NB4 (cell line): ENCODE measurements around the gene BRSK1.
A peak's percentile ranks its signal among the peaks of the same experiment; 100 is the strongest.

Experiments used
- DNase-seq: peaks from one replicate; pipeline ENCODE4 v3.0.0; 2010; ENCODE audit warnings: low read depth
- H3K4me3 ChIP-seq: one replicate; pipeline ENCODE4 v1.5.1; 2011; ENCODE audit warnings: mild to moderate bottlenecking, low read depth, low read length, moderate library complexity
- MAX ChIP-seq: IDR thresholded peaks from 2 replicates; pipeline ENCODE4 v1.6.1; 2011; ENCODE audit warnings: low read depth, low read length
- MYC ChIP-seq: IDR thresholded peaks from 2 replicates; pipeline ENCODE4 v1.6.1; 2011; ENCODE audit warnings: low read depth, low read length
- POLR2A ChIP-seq: IDR thresholded peaks from 2 replicates; pipeline ENCODE4 v1.6.1; 2011; ENCODE audit warnings: mild to moderate bottlenecking; ENCODE audit not compliant: insufficient read length; ENCODE audit errors: extremely low read depth
- TF ChIP-seq, protein P1 (sequence below): IDR thresholded peaks from one replicate; pipeline ENCODE4 v1.5.1; 2012; ENCODE audit warnings: low read depth, low read length

The BRSK1 gene

GRCh38 chr19:55289117-55289796 is 5.5 kb downstream of the BRSK1 start:
- no peak overlapping the region for H3K4me3 ChIP-seq
- TF ChIP-seq, protein P1, sequence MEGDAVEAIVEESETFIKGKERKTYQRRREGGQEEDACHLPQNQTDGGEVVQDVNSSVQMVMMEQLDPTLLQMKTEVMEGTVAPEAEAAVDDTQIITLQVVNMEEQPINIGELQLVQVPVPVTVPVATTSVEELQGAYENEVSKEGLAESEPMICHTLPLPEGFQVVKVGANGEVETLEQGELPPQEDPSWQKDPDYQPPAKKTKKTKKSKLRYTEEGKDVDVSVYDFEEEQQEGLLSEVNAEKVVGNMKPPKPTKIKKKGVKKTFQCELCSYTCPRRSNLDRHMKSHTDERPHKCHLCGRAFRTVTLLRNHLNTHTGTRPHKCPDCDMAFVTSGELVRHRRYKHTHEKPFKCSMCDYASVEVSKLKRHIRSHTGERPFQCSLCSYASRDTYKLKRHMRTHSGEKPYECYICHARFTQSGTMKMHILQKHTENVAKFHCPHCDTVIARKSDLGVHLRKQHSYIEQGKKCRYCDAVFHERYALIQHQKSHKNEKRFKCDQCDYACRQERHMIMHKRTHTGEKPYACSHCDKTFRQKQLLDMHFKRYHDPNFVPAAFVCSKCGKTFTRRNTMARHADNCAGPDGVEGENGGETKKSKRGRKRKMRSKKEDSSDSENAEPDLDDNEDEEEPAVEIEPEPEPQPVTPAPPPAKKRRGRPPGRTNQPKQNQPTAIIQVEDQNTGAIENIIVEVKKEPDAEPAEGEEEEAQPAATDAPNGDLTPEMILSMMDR: no peak
- no peak for TF ChIP-seq MYC
- no peak for TF ChIP-seq MAX
- no peak for TF ChIP-seq POLR2A
- no peak for DNase-seq

GRCh38 chr19:55297267-55297666 is 13.5 kb downstream of the BRSK1 start:
- H3K4me3 ChIP-seq: no peak overlapping the region
- TF ChIP-seq, protein P1: no peak
- TF ChIP-seq MAX (no peak), MYC (no peak), POLR2A (no peak)
- no peak for DNase-seq

- H3K4me3 ChIP-seq: no peak overlapping the region
- DNase-seq: no peak
- no peak for TF ChIP-seq POLR2A
- no peak for TF ChIP-seq MYC
- TF ChIP-seq MAX: no peak
Measured at GRCh38 chr19:55299991-55300390, 16.2 kb downstream of the BRSK1 start.

- TF ChIP-seq MAX (no peak), MYC (no peak), POLR2A (no peak)
- TF ChIP-seq, protein P1: no peak
- no peak for DNase-seq
- H3K4me3 ChIP-seq: no peak overlapping the region
Measured at GRCh38 chr19:55300886-55301458, 17.2 kb downstream of the BRSK1 start.

DNA sequence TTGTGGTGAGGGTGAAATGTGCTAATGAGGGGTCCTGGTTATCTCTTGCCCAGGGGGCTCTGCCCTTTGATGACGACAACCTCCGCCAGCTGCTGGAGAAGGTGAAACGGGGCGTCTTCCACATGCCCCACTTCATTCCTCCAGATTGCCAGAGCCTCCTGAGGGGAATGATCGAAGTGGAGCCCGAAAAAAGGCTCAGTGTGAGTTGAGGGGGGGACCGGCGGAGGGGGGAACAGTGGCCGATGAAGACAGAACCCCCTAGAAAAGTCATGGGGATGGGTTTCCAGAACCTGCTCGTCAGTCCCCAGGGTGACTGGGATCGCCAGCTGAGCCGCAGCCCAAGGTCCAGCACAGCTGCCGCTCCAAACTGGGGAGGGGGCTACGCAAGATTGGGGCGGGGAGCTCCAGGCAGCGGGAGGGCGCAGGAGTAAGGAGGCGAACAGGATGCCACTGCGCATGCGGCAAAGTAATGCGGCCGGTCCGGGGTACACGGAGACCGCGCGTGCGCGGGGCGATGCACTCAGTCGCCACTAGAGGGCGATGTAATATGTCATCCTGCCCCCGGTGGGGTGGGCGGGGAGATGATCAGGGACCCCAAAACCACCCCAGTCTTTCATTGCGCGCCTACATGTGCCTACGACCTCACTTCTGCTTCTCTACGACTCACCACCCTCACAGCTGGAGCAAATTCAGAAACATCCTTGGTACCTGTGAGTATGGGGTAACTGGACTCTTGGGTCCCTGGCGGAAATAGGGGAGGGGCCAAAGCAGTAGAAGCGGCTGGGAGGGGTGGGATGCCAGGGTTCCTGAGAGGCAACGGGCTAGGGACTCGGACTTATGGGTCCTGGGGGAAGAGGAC is 17.9 kb downstream of the BRSK1 start:
- TF ChIP-seq, protein P1: peak; percentile 63
- no peak for TF ChIP-seq POLR2A
- TF ChIP-seq MAX: peak; percentile 23; the same call in 1 of the 2 replicates
- DNase-seq: peak; percentile 71
- no peak overlapping the region for H3K4me3 ChIP-seq

GRCh38 chr19:55302318-55302703 is 18.5 kb downstream of the BRSK1 start:
- DNase-seq: no peak
- no peak overlapping the region for H3K4me3 ChIP-seq
- TF ChIP-seq MYC (no peak), POLR2A (no peak), MAX (no peak)
- TF ChIP-seq, protein P1: no peak
